ENCODE measurements around the gene PAM.
"Not testable (repeated sequence)": the region's sequence is repeated elsewhere in the genome, so short reads cannot be mapped to it uniquely, and the experiment has no call there.

The PAM gene

DNA sequence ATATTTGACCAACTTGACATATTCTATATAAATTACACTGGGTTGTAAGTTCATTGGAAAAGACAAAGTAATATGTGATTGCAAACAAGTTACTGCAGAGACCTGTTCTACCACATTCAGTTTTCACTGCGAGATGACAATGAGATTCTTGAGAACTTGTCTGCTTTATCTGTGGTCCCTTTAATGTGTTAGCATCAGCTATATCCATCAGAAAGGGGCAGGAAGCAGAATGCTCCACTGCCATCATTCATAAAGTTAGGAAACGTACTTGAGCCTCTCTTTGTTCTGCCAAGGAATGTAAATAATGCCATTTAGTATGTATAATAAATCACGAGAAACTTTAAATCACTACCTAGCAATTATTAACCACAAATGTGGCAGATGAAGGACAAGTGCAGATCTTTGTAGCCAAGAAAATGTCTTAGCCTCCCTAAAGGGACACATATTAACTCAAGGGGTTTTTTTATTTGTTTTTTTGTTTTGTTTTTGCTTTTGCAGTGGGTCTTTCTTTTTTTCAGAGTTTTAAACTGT, 305.4 kb downstream of the PAM start:
- DNase-seq (ENCODE audit: low read depth in 2 of 2): no peak

DNA sequence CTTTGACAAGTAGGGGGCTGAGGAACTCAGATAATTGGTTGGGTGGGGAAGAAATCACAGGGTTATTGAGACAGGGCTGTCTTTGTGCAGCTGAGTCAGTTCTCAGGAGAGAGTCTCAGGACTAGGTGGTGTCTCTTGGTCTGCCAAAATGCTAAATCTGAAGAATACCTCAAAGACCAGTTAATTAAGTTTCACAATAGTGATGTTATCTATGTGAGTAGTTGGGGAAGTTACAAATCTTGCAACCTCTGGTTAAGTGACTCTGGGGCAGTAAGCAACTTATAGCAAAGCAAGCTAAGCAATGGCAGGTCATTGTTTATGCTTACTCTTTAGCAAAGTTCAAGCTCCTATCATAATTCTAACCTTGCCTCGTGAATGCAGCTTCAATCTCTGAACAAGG, 311.2 kb downstream of the PAM start:
- no peak for DNase-seq (ENCODE audit: low read depth in 2 of 2)

- not testable (repeated sequence) for DNase-seq (ENCODE audit: low read depth in 2 of 2)
Measured at GRCh38 chr5:103073500-103073899, 318.4 kb downstream of the PAM start.

DNA sequence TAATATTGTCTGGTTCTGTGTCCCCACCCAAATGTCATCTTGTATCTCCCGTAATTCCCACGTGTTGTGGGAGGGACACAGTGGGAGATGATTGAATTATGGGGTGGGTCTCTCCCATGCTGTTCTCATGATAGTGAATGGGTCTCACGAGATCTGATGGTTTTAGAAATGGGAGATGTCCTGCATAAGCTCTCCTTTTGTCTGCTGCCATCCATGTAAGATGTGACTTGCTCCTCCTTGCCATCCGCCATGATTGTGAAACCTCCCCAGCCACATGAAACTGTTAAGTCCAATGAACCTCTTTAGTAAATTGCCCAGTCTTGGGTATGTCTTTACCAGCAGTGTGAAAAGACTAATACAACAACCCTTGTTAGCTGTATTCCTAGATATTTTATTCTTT, 320.3 kb downstream of the PAM start:
- DNase-seq (ENCODE audit: low read depth in 2 of 2): no peak

Measured in stimulated activated CD8-positive, alpha-beta memory T cell treated with anti-CD3 and anti-CD28 coated beads, Interleukin-2, amount 100 ng/mL, for 1 hour (primary cell).